Osteocyte (in vitro differentiated cells): ENCODE results near the gene TMEM214. TPM values are rescaled to one million over a fixed set of nuclear protein-coding genes. Genes with fewer than 3 reads are reported as not detected.

Experiments
- DNase-seq: peaks from one replicate; pipeline ENCODE4 v3.0.0; 2021; ENCODE audit warnings: mixed read lengths; ENCODE audit not compliant: unreplicated experiment; ENCODE audit errors: extremely low spot score
- H3K27ac Mint-ChIP-seq: one replicate; pipeline ENCODE4 v1.8.0; 2021; ENCODE audit warnings: mild to moderate bottlenecking, mixed read lengths; ENCODE audit not compliant: unreplicated experiment
- H3K27me3 Mint-ChIP-seq: one replicate; pipeline ENCODE4 v1.8.0; 2021; ENCODE audit warnings: mixed read lengths; ENCODE audit not compliant: unreplicated experiment
- H3K36me3 Mint-ChIP-seq: one replicate; pipeline ENCODE4 v1.8.0; 2021; ENCODE audit warnings: mixed read lengths; ENCODE audit not compliant: unreplicated experiment
- H3K4me1 Mint-ChIP-seq: one replicate; pipeline ENCODE4 v1.8.0; 2021; ENCODE audit warnings: mixed read lengths; ENCODE audit not compliant: unreplicated experiment
- H3K4me3 Mint-ChIP-seq: one replicate; pipeline ENCODE4 v1.8.0; 2021; ENCODE audit warnings: mild to moderate bottlenecking, moderate library complexity, mixed read lengths; ENCODE audit not compliant: unreplicated experiment
- H3K9me3 Mint-ChIP-seq: one replicate; pipeline ENCODE4 v1.8.0; 2021; ENCODE audit warnings: mixed read lengths; ENCODE audit not compliant: unreplicated experiment
- total RNA-seq: library from RNA; stranded (reverse); gene quantifications from 2 replicates; pipeline ENCODE4 v1.2.1, GENCODE V29; 2021
- TF ChIP-seq, protein P1 (sequence below): fragments of 200-600 bp; sonication (generic); IDR thresholded peaks from 2 replicates; pipeline ENCODE4 v1.5.0; 2021; ENCODE audit warnings: antibody characterized with exemption, mild to moderate bottlenecking, moderate library complexity

TMEM214 gene
- total RNA-seq, 1 donor from 2014 or later, result 118 TPM

- peaks cover 53% of the 10 kb centered on the region for H3K4me1 Mint-ChIP-seq
- no peaks in the 10 kb centered on the region for H3K27me3 Mint-ChIP-seq
- H3K27ac Mint-ChIP-seq, result peak overlapping the region; percentile 91
- DNase-seq, result no peak
- H3K9me3 Mint-ChIP-seq, result no peaks in the 10 kb centered on the region
- peaks cover 19% of the 10 kb centered on the region for H3K36me3 Mint-ChIP-seq
- H3K4me3 Mint-ChIP-seq, result peak overlapping the region; percentile 89
- TF ChIP-seq, protein P1, sequence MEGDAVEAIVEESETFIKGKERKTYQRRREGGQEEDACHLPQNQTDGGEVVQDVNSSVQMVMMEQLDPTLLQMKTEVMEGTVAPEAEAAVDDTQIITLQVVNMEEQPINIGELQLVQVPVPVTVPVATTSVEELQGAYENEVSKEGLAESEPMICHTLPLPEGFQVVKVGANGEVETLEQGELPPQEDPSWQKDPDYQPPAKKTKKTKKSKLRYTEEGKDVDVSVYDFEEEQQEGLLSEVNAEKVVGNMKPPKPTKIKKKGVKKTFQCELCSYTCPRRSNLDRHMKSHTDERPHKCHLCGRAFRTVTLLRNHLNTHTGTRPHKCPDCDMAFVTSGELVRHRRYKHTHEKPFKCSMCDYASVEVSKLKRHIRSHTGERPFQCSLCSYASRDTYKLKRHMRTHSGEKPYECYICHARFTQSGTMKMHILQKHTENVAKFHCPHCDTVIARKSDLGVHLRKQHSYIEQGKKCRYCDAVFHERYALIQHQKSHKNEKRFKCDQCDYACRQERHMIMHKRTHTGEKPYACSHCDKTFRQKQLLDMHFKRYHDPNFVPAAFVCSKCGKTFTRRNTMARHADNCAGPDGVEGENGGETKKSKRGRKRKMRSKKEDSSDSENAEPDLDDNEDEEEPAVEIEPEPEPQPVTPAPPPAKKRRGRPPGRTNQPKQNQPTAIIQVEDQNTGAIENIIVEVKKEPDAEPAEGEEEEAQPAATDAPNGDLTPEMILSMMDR, result no peak
Observed at GRCh38 chr2:27069961-27070618, 37.3 kb downstream of the TMEM214 start.

DNA sequence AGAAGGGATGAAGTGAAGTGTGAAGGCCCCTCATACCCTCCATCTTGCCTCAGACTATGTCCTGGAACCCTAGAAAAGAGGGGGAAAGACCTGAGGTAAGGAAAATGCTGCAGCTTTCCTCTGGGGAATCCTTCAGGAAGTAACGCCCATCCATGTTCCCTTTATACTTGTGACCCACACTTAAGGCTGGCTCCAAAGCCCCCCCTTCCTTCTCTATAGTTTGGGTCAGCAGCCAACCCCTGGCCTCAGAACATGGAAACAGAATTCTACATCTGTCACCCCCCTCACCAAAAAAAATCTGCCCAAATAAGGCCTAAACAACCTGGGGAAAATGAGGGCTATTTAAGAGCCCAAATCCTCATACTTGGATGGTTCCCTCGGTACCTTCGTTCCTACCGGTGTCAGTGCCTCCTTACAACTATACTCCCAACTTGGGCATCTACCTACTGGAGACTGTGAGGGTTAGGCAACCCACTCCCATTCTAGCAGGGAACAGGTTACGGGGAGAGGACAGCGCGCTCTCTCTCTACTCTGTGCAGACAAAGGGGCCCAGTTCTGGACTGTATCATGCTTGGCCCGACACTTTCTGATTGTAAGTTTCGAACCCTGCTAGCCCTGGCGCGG lies 38.0 kb downstream of the TMEM214 start:
- no peak for DNase-seq
- Mint-ChIP-seq H3K4me1 (peaks cover 58% of the 10 kb centered on the region), H3K4me3 (peak overlapping the region; percentile 89), H3K9me3 (no peaks in the 10 kb centered on the region), H3K36me3 (peaks cover 19% of the 10 kb centered on the region), H3K27me3 (no peaks in the 10 kb centered on the region), H3K27ac (peak overlapping the region; percentile 91)
- TF ChIP-seq, protein P1, result no peak

- Mint-ChIP-seq H3K27me3 (no peaks in the 10 kb centered on the region), H3K4me1 (peaks cover 64% of the 10 kb centered on the region), H3K9me3 (no peaks in the 10 kb centered on the region), H3K36me3 (peaks cover 14% of the 10 kb centered on the region), H3K4me3 (peak within 1 kb of the TSS; percentile 89), H3K27ac (peak within 1 kb of the TSS; percentile 99)
- peak; percentile 97 for DNase-seq
- TF ChIP-seq, protein P1, result peak; percentile 13
Observed at GRCh38 chr2:27071277-27071989, 38.7 kb downstream of the TMEM214 start, which contains the start of gene OST4. TSS of gene OST4 (minus strand) at chr2:27071654.

DNA sequence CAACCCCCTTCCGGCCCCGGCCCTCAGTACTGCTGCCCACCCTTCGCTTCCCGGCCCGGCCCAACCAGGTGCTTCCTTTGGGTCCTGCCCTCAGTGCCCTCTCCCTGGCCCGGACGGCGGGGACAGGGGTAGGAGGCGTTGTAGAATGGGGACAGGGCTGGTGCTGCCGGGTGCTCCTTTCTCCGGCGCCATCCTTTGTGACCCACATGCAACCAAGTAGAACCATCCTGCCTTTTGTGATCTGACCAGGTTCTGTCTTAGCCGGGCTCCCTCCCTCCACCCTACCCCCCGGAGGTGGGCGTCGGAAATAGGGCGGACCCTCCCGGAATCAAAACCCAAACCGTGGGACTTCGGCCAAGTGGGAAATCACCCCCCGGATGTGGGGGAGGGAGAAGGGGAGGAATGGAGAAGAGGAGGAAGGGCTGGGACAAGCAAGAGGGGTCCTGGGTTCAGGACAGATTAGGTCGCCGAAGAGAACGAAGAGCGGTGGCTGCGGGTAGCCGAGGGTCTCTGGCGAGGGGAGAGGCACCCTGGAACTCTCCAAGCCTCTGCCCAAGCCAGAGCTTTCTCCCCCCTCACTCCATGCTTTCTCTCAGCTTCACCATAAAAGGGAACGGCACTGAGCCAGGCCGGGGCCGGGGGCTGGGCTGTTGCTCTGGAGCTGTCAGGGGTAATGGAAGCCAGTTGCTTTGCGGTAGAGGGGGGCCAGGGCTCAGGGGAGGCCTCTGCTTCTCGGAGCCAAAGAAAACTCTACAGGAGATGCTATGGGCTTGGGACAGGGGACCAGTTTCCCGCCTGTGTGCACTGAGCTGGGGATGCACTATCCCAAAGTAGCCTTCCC lies 39.4 kb downstream of the TMEM214 start:
- H3K4me1 Mint-ChIP-seq, result peaks cover 69% of the 10 kb centered on the region
- H3K27me3 Mint-ChIP-seq, result no peaks in the 10 kb centered on the region
- peak overlapping the region; percentile 99 for H3K27ac Mint-ChIP-seq
- H3K36me3 Mint-ChIP-seq, result peaks cover 14% of the 10 kb centered on the region
- H3K9me3 Mint-ChIP-seq, result no peaks in the 10 kb centered on the region
- DNase-seq, result no peak
- TF ChIP-seq, protein P1, result no peak
- H3K4me3 Mint-ChIP-seq, result peak overlapping the region; percentile 77
